GM10248 (cell line): ENCODE data around the gene SLC38A4.

Experiments
- CTCF ChIA-PET: fragments of 300-600 bp; sonication (Branson Sonifier 250); formaldehyde crosslinking; extraction: SDS; loops from one replicate; lab custom pipeline; 2021; ENCODE audit warnings: antibody characterized with exemption; lab: Yijun Ruan, JAX
- POLR2A ChIA-PET: fragments of 350-650 bp; sonication (Branson Sonifier 250); formaldehyde crosslinking; extraction: SDS; loops from one replicate; lab custom pipeline; 2020; ENCODE audit warnings: antibody characterized with exemption; lab: Yijun Ruan, JAX
- DNase-seq: peaks from one replicate; pipeline ENCODE4 v3.0.0; 2012; ENCODE audit errors: extremely low spot score
- CTCF ChIP-seq: IDR thresholded peaks from 2 replicates; pipeline ENCODE4 v1.5.1; 2012; ENCODE audit warnings: mild to moderate bottlenecking, low read depth; ENCODE audit errors: extremely low read depth, missing control alignments, control extremely low read depth

The SLC38A4 gene

GRCh38 chr12:46794593-46795190, 31.1 kb downstream of the SLC38A4 start:
- DNase-seq: peak; percentile 9
- ChIA-PET POLR2A (no interaction called here), CTCF (no interaction called here)
- no peak for TF ChIP-seq CTCF

- DNase-seq: no peak
- POLR2A ChIA-PET: no interaction called here
- no peak for TF ChIP-seq CTCF
- CTCF ChIA-PET: no interaction called here
Observed at GRCh38 chr12:46792925-46793324, 32.9 kb downstream of the SLC38A4 start.

- no peak for TF ChIP-seq CTCF
- ChIA-PET CTCF (interaction anchor here (1.6 kb wide), 1 partner anchor 9 kb away, joined by 3 read pairs; no protein-coding TSS in a partner anchor), POLR2A (no interaction called here)
- DNase-seq: no peak
Observed at GRCh38 chr12:46790066-46790465, 35.7 kb downstream of the SLC38A4 start.

- DNase-seq: no peak
Observed at GRCh38 chr12:46788072-46788887, 37.5 kb downstream of the SLC38A4 start.

DNA sequence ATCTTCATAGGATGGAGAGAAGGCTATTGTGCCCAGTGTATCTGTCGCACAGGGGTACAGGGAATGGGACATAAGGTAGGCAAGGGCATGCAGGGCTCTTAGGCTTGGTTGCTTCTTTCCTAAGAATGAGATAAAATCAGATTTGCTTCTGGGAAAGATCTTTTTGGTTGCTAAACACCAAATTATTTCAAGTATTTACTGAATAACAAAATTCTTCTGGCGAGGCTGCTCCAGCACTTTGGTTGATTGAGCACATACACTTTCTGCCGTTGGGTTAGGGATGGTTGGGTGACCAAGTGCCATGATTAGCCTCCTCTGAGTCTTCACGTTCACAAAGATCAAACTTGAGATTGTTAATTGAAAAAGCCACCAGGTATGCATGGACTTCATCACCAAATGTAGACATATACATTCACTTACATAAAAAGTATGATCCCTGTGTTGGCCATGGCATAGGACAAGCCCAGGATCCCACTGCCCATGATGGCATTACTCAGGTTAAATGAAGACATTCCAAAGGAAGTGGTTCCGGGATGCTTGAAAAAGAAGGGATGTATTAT, 38.2 kb downstream of the SLC38A4 start:
- no peak for DNase-seq
- CTCF ChIA-PET: no interaction called here
- POLR2A ChIA-PET: no interaction called here
- TF ChIP-seq CTCF: no peak

More at GRCh38 chr12:46788072-46788887, 37.5 kb downstream of the SLC38A4 start:
- TF ChIP-seq CTCF: no peak
- ChIA-PET CTCF (no interaction called here), POLR2A (no interaction called here)

DNA sequence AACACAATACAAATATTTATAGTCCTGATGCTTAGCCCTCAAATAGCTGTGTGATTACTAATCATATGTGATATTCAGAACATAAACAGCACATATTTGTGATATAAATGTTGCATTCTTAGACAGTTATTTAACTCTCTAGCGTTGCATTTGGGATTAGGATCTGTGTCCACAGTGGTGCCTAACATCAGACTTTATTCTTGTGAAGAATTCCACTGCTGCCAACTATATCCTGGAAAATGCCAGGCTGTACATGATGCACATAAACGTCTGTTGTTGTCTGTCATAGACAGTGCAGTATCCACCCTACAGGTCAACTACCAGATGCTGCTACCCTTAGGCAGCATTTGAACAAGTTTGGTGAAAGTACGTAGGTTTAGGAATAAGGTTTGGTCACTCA, 39.0 kb downstream of the SLC38A4 start:
- ChIA-PET CTCF (interaction anchor here (1.4 kb wide), 1 partner anchor 26 kb away, joined by 3 read pairs; no protein-coding TSS in a partner anchor), POLR2A (no interaction called here)
- no peak for DNase-seq
- no peak for TF ChIP-seq CTCF
